ENCODE results near the gene FBN1.

The FBN1 gene

GRCh38 chr15:48617619-48618018 is 27.9 kb downstream of the FBN1 start:
- DNase-seq = no peak

- DNase-seq = no peak
Observed at GRCh38 chr15:48616216-48616615, 29.3 kb downstream of the FBN1 start.

- no peak for DNase-seq
Observed at GRCh38 chr15:48614051-48614450, 31.5 kb downstream of the FBN1 start.

GRCh38 chr15:48609486-48609885 is 36.0 kb downstream of the FBN1 start:
- DNase-seq = no peak

- no peak for DNase-seq
Observed at GRCh38 chr15:48607846-48608245, 37.7 kb downstream of the FBN1 start.

GRCh38 chr15:48604567-48604966 is 40.9 kb downstream of the FBN1 start:
- DNase-seq = no peak

GRCh38 chr15:48603922-48604321 is 41.6 kb downstream of the FBN1 start:
- DNase-seq = no peak

- no peak for DNase-seq
Observed at GRCh38 chr15:48603123-48603500, 42.4 kb downstream of the FBN1 start.

- DNase-seq = no peak
Observed at GRCh38 chr15:48602358-48603122, 43.0 kb downstream of the FBN1 start.

- DNase-seq = no peak
Observed at GRCh38 chr15:48601095-48601494, 44.4 kb downstream of the FBN1 start.

GRCh38 chr15:48596841-48597240 is 48.7 kb downstream of the FBN1 start:
- no peak for DNase-seq

GRCh38 chr15:48596415-48596814 is 49.1 kb downstream of the FBN1 start:
- DNase-seq = no peak

GRCh38 chr15:48595981-48596380 is 49.5 kb downstream of the FBN1 start:
- no peak for DNase-seq

- no peak for DNase-seq
Observed at GRCh38 chr15:48592933-48593332, 52.6 kb downstream of the FBN1 start.

GRCh38 chr15:48592221-48592731 is 53.2 kb downstream of the FBN1 start:
- DNase-seq = no peak

- no peak for DNase-seq
Observed at GRCh38 chr15:48590723-48591122, 54.8 kb downstream of the FBN1 start.

GRCh38 chr15:48584812-48585563 is 60.5 kb downstream of the FBN1 start:
- DNase-seq = no peak

GRCh38 chr15:48584090-48584811 is 61.3 kb downstream of the FBN1 start:
- no peak for DNase-seq

GRCh38 chr15:48582452-48583247 is 62.9 kb downstream of the FBN1 start:
- DNase-seq = no peak

GRCh38 chr15:48581219-48581618 is 64.3 kb downstream of the FBN1 start:
- no peak for DNase-seq

- DNase-seq = no peak
Observed at GRCh38 chr15:48580736-48581135, 64.8 kb downstream of the FBN1 start.

- no peak for DNase-seq
Observed at GRCh38 chr15:48579945-48580671, 65.4 kb downstream of the FBN1 start.

All from KG1 (cell line).